ENCODE measurements around the gene IRF9.

The IRF9 gene

GRCh38 chr14:24172871-24173281 lies 11.8 kb downstream of the IRF9 start:
- Histone ChIP-seq H3K4me1 (ENCODE audit: insufficient read depth, low read length, severe bottlenecking) (no peaks in the 10 kb centered on the region), H3K79me2 (ENCODE audit: insufficient read depth, low read length) (no peaks in the 10 kb centered on the region), H3K9ac (ENCODE audit: low read length) (no peak overlapping the region), H3K27me3 (ENCODE audit: insufficient read depth, low read length) (no peaks in the 10 kb centered on the region), H4K20me1 (ENCODE audit: insufficient read depth, low read length) (no peaks in the 10 kb centered on the region), H3K27ac (ENCODE audit: low read depth, low read length, poor library complexity, severe bottlenecking) (no peak overlapping the region), H3K9me2 (ENCODE audit: low read depth, low read length) (no peaks in the 10 kb centered on the region), H3K9me3 (ENCODE audit: low read length) (no peaks in the 10 kb centered on the region), H2AFZ (ENCODE audit: low read length) (no peak overlapping the region), H3K4me3 (ENCODE audit: low read depth, low read length, poor library complexity, severe bottlenecking) (no peak overlapping the region), H3F3A (ENCODE audit: insufficient read depth, low read length) (no peaks in the 10 kb centered on the region), H3K36me3 (ENCODE audit: insufficient read depth, low read length) (peaks cover 13% of the 10 kb centered on the region), H3K4me2 (ENCODE audit: low read length) (no peak overlapping the region)
- no peak for TF ChIP-seq CTCF (IDR thresholded peaks at IDR 0.05; ENCODE audit: low read length)
- TF ChIP-seq EZH2 (IDR thresholded peaks at IDR 0.05; ENCODE audit: borderline replicate concordance, low read length), result no peak

GRCh38 chr14:24176599-24176998 lies 15.5 kb downstream of the IRF9 start:
- no peak overlapping the region for H2AFZ ChIP-seq (ENCODE audit: low read length)
- no peak overlapping the region for H3K9ac ChIP-seq (ENCODE audit: low read length)
- H3K27me3 ChIP-seq (ENCODE audit: insufficient read depth, low read length), result no peaks in the 10 kb centered on the region
- H3K4me1 ChIP-seq (ENCODE audit: insufficient read depth, low read length, severe bottlenecking), result no peaks in the 10 kb centered on the region
- H4K20me1 ChIP-seq (ENCODE audit: insufficient read depth, low read length), result no peaks in the 10 kb centered on the region
- no peak overlapping the region for H3K4me2 ChIP-seq (ENCODE audit: low read length)
- H3K9me2 ChIP-seq (ENCODE audit: low read depth, low read length), result no peaks in the 10 kb centered on the region
- TF ChIP-seq EZH2 (IDR thresholded peaks at IDR 0.05; ENCODE audit: borderline replicate concordance, low read length), result no peak
- TF ChIP-seq CTCF (IDR thresholded peaks at IDR 0.05; ENCODE audit: low read length), result no peak
- no peak overlapping the region for H3K27ac ChIP-seq (ENCODE audit: low read depth, low read length, poor library complexity, severe bottlenecking)
- H3K9me3 ChIP-seq (ENCODE audit: low read length), result no peaks in the 10 kb centered on the region
- H3K4me3 ChIP-seq (ENCODE audit: low read depth, low read length, poor library complexity, severe bottlenecking), result no peak overlapping the region
- no peaks in the 10 kb centered on the region for H3K79me2 ChIP-seq (ENCODE audit: insufficient read depth, low read length)
- no peaks in the 10 kb centered on the region for H3F3A ChIP-seq (ENCODE audit: insufficient read depth, low read length)
- peaks cover 45% of the 10 kb centered on the region for H3K36me3 ChIP-seq (ENCODE audit: insufficient read depth, low read length)

- Histone ChIP-seq H3K9me2 (ENCODE audit: low read depth, low read length) (no peaks in the 10 kb centered on the region), H3K36me3 (ENCODE audit: insufficient read depth, low read length) (peaks cover 50% of the 10 kb centered on the region), H2AFZ (ENCODE audit: low read length) (no peak overlapping the region), H3K4me1 (ENCODE audit: insufficient read depth, low read length, severe bottlenecking) (no peaks in the 10 kb centered on the region), H3F3A (ENCODE audit: insufficient read depth, low read length) (no peaks in the 10 kb centered on the region), H3K9me3 (ENCODE audit: low read length) (no peaks in the 10 kb centered on the region), H3K27me3 (ENCODE audit: insufficient read depth, low read length) (no peaks in the 10 kb centered on the region), H3K79me2 (ENCODE audit: insufficient read depth, low read length) (no peaks in the 10 kb centered on the region), H3K4me2 (ENCODE audit: low read length) (no peak overlapping the region), H4K20me1 (ENCODE audit: insufficient read depth, low read length) (no peaks in the 10 kb centered on the region), H3K9ac (ENCODE audit: low read length) (no peak overlapping the region), H3K4me3 (ENCODE audit: low read depth, low read length, poor library complexity, severe bottlenecking) (no peak overlapping the region), H3K27ac (ENCODE audit: low read depth, low read length, poor library complexity, severe bottlenecking) (no peak overlapping the region)
- TF ChIP-seq CTCF (IDR thresholded peaks at IDR 0.05; ENCODE audit: low read length), result no peak
- no peak for TF ChIP-seq EZH2 (IDR thresholded peaks at IDR 0.05; ENCODE audit: borderline replicate concordance, low read length)
Observed at GRCh38 chr14:24177041-24177825, 16.2 kb downstream of the IRF9 start.

Data from OCI-LY1 (cell line).